CD14-positive monocyte (primary cell): ENCODE results near the gene KLHL21. TPM values are rescaled to one million over a fixed set of nuclear protein-coding genes. Genes with fewer than 3 reads are reported as not detected.

Source experiments
- DNase-seq, 3 donors: peaks; one replicate each; pipeline ENCODE4 v3.0.0-alpha.2; 2011 to 2022
- H2AFZ ChIP-seq: 2 replicates; pipeline ENCODE4 v1.6.0; 2012; ENCODE audit warnings: mild to moderate bottlenecking, low read depth, low read length, inconsistent platforms; ENCODE audit not compliant: insufficient read depth, poor library complexity, severe bottlenecking
- H3K27ac ChIP-seq, 2 donors: 1 replicate in 1 of 2; 2 replicates in 1 of 2; pipeline ENCODE4 v1.5.1; 2012 to 2013; ENCODE audit warnings: low read length in 2 of 2, control low read depth in 1 of 2, inconsistent platforms in 1 of 2, low read depth in 1 of 2, mild to moderate bottlenecking in 1 of 2
- H3K27me3 ChIP-seq, 2 donors: one replicate each; pipeline versions ENCODE4 v1.6.0 to v1.6.1; 2011 to 2013; ENCODE audit warnings: low read length in 2 of 2; ENCODE audit not compliant: control insufficient read depth in 2 of 2, insufficient read depth in 2 of 2
- H3K36me3 ChIP-seq, 2 donors: replicated peaks in 1 of 2; 1 replicate in 1 of 2; 2 replicates in 1 of 2; pipeline versions ENCODE4 v1.5.1 to v1.6.1; 2012 to 2013; ENCODE audit warnings: low read length in 2 of 2, control low read depth in 1 of 2, inconsistent platforms in 1 of 2, mild to moderate bottlenecking in 1 of 2; ENCODE audit not compliant: insufficient read depth in 2 of 2, control insufficient read depth in 1 of 2
- H3K4me1 ChIP-seq, 2 donors: 1 replicate in 1 of 2; 2 replicates in 1 of 2; pipeline versions ENCODE4 v1.5.1 to v1.6.1; 2012 to 2013; ENCODE audit warnings: low read length in 2 of 2, control low read depth in 1 of 2, inconsistent platforms in 1 of 2, mild to moderate bottlenecking in 1 of 2, moderate library complexity in 1 of 2; ENCODE audit not compliant: insufficient read depth in 2 of 2, control insufficient read depth in 1 of 2
- H3K4me2 ChIP-seq: replicated peaks from 2 replicates; pipeline ENCODE3; 2012; ENCODE audit warnings: low read length, moderate library complexity, mild to moderate bottlenecking; ENCODE audit not compliant: poor library complexity, severe bottlenecking; ENCODE audit errors: extremely low read depth
- H3K4me3 ChIP-seq, 3 experiments: fragments of 200-600 bp in 1 of 3; sonication (generic) in 1 of 3; replicated peaks in 1 of 3; 1 replicate in 2 of 3; 2 replicates in 1 of 3; pipeline ENCODE4 v1.5.1; 2011 to 2013; ENCODE audit warnings: low read length in 3 of 3, mild to moderate bottlenecking in 3 of 3, control low read depth in 2 of 3, low read depth in 2 of 3, inconsistent platforms in 1 of 3, moderate library complexity in 1 of 3
- H3K79me2 ChIP-seq: 2 replicates; pipeline ENCODE4 v1.6.0; 2012; ENCODE audit warnings: mild to moderate bottlenecking, control low read depth, inconsistent platforms, low read length, moderate library complexity; ENCODE audit not compliant: insufficient read depth
- H3K9ac ChIP-seq: 2 replicates; pipeline ENCODE4 v1.6.0; 2017; ENCODE audit warnings: low read length, mild to moderate bottlenecking; ENCODE audit not compliant: insufficient read depth, poor library complexity, severe bottlenecking
- H3K9me3 ChIP-seq, 2 donors: replicated peaks in 1 of 2; 1 replicate in 1 of 2; 2 replicates in 1 of 2; pipeline versions ENCODE4 v1.5.1 to v1.6.1; 2012 to 2013; ENCODE audit warnings: low read length in 2 of 2, control low read depth in 1 of 2; ENCODE audit not compliant: control insufficient read depth in 1 of 2, insufficient read depth in 1 of 2
- H4K20me1 ChIP-seq: 2 replicates; pipeline ENCODE4 v1.6.0; 2012; ENCODE audit warnings: mild to moderate bottlenecking, low read length, control low read depth, moderate library complexity; ENCODE audit not compliant: insufficient read depth
- H3K27ac Mint-ChIP-seq, 7 donors: one replicate each; pipeline ENCODE4 v1.8.0; 2020; ENCODE audit warnings: mild to moderate bottlenecking in 7 of 7, mixed read lengths in 7 of 7, moderate library complexity in 6 of 7, inconsistent platforms in 2 of 7
- H3K27me3 Mint-ChIP-seq, 3 donors: one replicate each; pipeline ENCODE4 v1.8.0; 2021 to 2022; ENCODE audit warnings: low read depth in 3 of 3, mild to moderate bottlenecking in 3 of 3, mixed read lengths in 3 of 3, moderate library complexity in 3 of 3, inconsistent platforms in 1 of 3
- H3K36me3 Mint-ChIP-seq, 2 donors: one replicate each; pipeline ENCODE4 v1.8.0; 2020; ENCODE audit warnings: mixed read lengths in 2 of 2, inconsistent platforms in 1 of 2, mild to moderate bottlenecking in 1 of 2
- H3K4me1 Mint-ChIP-seq: one replicate; pipeline ENCODE4 v1.8.0; 2020; ENCODE audit warnings: mild to moderate bottlenecking, mixed read lengths
- H3K4me3 Mint-ChIP-seq, 2 donors: one replicate each; pipeline ENCODE4 v1.8.0; 2020; ENCODE audit warnings: mild to moderate bottlenecking in 2 of 2, mixed read lengths in 2 of 2, moderate library complexity in 1 of 2
- H3K9me3 Mint-ChIP-seq, 7 donors: one replicate each; pipeline ENCODE4 v1.8.0; 2020 to 2022; ENCODE audit warnings: mixed read lengths in 7 of 7, mild to moderate bottlenecking in 6 of 7, moderate library complexity in 6 of 7, inconsistent platforms in 2 of 7
- WGBS: methylation state at CpG from one replicate; pipeline ENCODE4 v1.1.5; 2013; ENCODE audit warnings: missing lambda C conversion rate; ENCODE audit not compliant: insufficient coverage; 5-methylcytosine and 5-hydroxymethylcytosine counted together
- intact Hi-C, 2 donors: fragments of 100-400 bp; cut with micrococcal nuclease; formaldehyde crosslinking; loops; one replicate each; pipeline versions ENCODE4 v1.15.0 to v1.15.1; 2023
- polyA plus RNA-seq, 3 donors: library from polyadenylated mRNA; depleted of rRNA in 1 of 3; unstranded in 2 of 3; stranded (reverse) in 1 of 3; fragments of 300-500 nt in 2 of 3; fragments of >200 nt in 1 of 3; fragmentation: Illumina TruSeq in 2 of 3; gene quantifications; 1 replicate in 2 of 3; 2 replicates in 1 of 3; pipeline ENCODE4 v1.2.3, GENCODE V29; 2012 to 2021
- TF ChIP-seq, protein P1 (sequence below): fragments of 200-600 bp; IDR thresholded peaks from one replicate; pipeline ENCODE4 v1.8.0; 2022; ENCODE audit warnings: antibody characterized with exemption, mild to moderate bottlenecking

Gene KLHL21
- polyA plus RNA-seq, 3 donors = 5.9 to 31.0 (median 7.3) TPM

DNA sequence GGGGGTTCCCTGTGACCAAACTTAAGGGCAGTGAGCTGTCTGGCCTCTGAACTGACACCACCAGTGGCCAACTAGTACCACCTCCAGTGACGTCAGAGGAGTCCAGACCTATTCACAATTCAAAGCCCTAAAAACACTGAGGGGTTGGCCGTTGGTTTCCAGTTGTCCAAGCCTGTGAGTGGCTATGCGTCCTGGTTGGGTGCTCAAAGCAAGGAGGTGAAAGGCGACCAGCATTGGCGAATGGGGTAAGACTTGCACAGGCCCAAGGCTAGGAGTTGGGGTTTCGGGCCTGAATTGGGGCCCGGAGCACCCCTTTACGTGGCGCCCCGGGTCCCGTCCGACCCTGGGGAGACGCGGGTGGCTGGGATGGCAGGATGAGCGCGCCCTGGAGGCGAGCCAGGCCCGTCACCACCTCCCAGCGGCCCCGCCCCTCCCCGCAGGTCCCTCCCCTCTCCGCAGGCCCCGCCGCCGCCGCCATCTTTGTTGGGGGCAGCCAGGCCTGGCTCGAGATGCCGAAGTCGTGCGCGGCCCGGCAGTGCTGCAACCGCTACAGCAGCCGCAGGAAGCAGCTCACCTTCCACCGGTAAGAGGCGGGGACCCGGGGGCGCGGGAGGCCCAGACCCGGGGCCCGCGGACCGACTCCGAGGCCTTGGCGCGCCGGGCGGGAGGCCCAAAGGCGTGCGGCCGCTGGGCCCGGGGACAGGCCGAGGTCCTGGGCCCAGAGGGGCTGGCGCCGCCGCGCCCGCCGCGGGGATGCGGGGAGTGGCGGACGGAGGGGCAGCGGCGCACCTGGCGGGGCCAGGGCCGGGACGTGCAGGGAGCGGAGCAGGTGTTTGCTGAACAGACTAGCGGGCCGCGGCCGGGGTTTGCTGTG lies 22.3 kb upstream of the KLHL21 start, which contains the start of gene THAP3:
Gene THAP3, plus strand, starts transcription at position 159 of the 874 bp plus-strand sequence. Its CDS starts 351 bp downstream, at position 510.
- H3K9ac ChIP-seq = peak within 1 kb of the TSS; percentile 83
- peak within 1 kb of the TSS; percentile 89 for H3K4me2 ChIP-seq
- H3K9me3 ChIP-seq = no peaks in the 10 kb centered on the region
- WGBS = 2% methylated on average over 64 of the region's 73 CpGs
- peak within 1 kb of the TSS; percentile 57 to 84 (median 62) for H3K4me3 ChIP-seq
- peak within 1 kb of the TSS; percentile 83 to 93 for H3K4me3 Mint-ChIP-seq
- H4K20me1 ChIP-seq = peaks cover 24% of the 10 kb centered on the region
- TF ChIP-seq, protein P1, sequence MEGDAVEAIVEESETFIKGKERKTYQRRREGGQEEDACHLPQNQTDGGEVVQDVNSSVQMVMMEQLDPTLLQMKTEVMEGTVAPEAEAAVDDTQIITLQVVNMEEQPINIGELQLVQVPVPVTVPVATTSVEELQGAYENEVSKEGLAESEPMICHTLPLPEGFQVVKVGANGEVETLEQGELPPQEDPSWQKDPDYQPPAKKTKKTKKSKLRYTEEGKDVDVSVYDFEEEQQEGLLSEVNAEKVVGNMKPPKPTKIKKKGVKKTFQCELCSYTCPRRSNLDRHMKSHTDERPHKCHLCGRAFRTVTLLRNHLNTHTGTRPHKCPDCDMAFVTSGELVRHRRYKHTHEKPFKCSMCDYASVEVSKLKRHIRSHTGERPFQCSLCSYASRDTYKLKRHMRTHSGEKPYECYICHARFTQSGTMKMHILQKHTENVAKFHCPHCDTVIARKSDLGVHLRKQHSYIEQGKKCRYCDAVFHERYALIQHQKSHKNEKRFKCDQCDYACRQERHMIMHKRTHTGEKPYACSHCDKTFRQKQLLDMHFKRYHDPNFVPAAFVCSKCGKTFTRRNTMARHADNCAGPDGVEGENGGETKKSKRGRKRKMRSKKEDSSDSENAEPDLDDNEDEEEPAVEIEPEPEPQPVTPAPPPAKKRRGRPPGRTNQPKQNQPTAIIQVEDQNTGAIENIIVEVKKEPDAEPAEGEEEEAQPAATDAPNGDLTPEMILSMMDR = peak; percentile 31
- H3K4me1 Mint-ChIP-seq = peaks cover 20% of the 10 kb centered on the region
- peak within 1 kb of the TSS; percentile 48 to 90 (median 85) for H3K27ac Mint-ChIP-seq
- intact Hi-C loops = loop anchor here (2.0 to 10.0 kb wide), 3 partner anchors 68 to 160 kb away; partner anchors contain the start of genes TAS1R1 (in 2 of the 2), CAMTA1 (in 1 of the 2) and NOL9 (in 1 of the 2)
- H3K27ac ChIP-seq = peak within 1 kb of the TSS in 1 of 2 donors; percentile 73
- peaks cover 0 to 2% (median 0%) of the 10 kb centered on the region in 3 donors for H3K27me3 Mint-ChIP-seq
- H3K36me3 ChIP-seq = peaks cover 39 to 59% of the 10 kb centered on the region in 2 donors
- peaks cover 14 to 17% of the 10 kb centered on the region in 2 donors for H3K4me1 ChIP-seq
- no peaks in the 10 kb centered on the region for H3K27me3 ChIP-seq
- H3K79me2 ChIP-seq = peaks cover 27% of the 10 kb centered on the region
- peak; percentile 77 to 92 (median 78) for DNase-seq
- no peaks in the 10 kb centered on the region for H3K9me3 Mint-ChIP-seq
- peak within 1 kb of the TSS; percentile 78 for H2AFZ ChIP-seq
- H3K36me3 Mint-ChIP-seq = peaks cover 46 to 62% of the 10 kb centered on the region in 2 donors

DNA sequence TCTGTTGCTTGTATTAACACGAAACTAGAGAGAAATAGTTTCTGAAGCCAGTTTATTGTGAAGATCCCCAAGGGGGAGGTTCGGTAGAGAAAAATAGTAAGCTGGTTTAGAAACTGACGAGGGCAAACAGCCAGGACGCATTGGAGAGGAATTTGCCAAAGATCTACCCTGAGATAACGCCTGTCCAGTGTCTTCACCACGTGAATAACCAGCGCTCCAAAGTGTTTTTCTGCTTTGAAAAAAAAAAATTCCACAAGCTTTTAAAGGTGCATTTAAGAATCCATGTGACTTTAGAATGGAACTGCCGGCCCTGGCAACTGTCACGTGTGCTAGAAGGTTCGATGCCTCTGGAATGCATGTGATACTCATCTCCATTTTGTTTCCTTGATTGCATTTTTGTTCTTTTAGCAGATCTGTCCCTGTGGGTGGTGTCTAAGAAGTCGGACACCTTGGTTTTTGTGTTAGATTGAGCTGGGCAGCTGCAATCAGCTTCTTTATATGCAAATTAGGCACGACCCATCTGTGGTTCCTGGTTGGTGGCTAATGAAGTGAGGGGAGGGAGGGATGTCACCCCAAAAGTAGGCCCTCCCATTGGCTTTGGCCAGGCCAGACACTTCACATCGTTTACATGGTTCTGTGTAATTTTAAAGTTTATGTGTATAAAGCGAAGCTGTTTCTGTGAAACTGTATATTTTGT lies 20.7 kb upstream of the KLHL21 start:
- Mint-ChIP-seq H3K4me1 (peaks cover 20% of the 10 kb centered on the region), H3K9me3 (no peaks in the 10 kb centered on the region), H3K27me3 (peaks cover 0 to 2% (median 0%) of the 10 kb centered on the region in 3 donors), H3K36me3 (peaks cover 44 to 62% of the 10 kb centered on the region in 2 donors), H3K4me3 (no peak overlapping the region), H3K27ac (peak overlapping the region in 2 of 7 donors; percentile 35)
- Histone ChIP-seq H3K4me3 (no peak overlapping the region), H2AFZ (no peak overlapping the region), H3K79me2 (peaks cover 24% of the 10 kb centered on the region), H3K27ac (no peak overlapping the region), H3K9ac (no peak overlapping the region), H3K36me3 (peaks cover 32 to 54% of the 10 kb centered on the region in 2 donors), H3K27me3 (no peaks in the 10 kb centered on the region), H4K20me1 (peaks cover 17% of the 10 kb centered on the region), H3K4me1 (peaks cover 14 to 17% of the 10 kb centered on the region in 2 donors), H3K4me2 (no peak overlapping the region), H3K9me3 (no peaks in the 10 kb centered on the region)
- 97% methylated on average over 12 of the region's 14 CpGs for WGBS
- TF ChIP-seq, protein P1 = no peak
- DNase-seq = no peak
- intact Hi-C loops = loop anchor here in 1 of 2 donors (5.0 to 10.0 kb wide), 2 partner anchors 66 to 161 kb away; partner anchors contain the start of genes CAMTA1 and TAS1R1
